HG03558 (cell line): ENCODE measurements around the gene NRXN3.

Source experiments
- ATAC-seq: cut with Tn5 transposase; IDR thresholded peaks from one replicate; pipeline ENCODE4 v1.9.1; 2021; ENCODE audit warnings: moderate number of reproducible peaks; ENCODE audit not compliant: unreplicated experiment; ENCODE audit errors: extremely low read depth

NRXN3 gene

DNA sequence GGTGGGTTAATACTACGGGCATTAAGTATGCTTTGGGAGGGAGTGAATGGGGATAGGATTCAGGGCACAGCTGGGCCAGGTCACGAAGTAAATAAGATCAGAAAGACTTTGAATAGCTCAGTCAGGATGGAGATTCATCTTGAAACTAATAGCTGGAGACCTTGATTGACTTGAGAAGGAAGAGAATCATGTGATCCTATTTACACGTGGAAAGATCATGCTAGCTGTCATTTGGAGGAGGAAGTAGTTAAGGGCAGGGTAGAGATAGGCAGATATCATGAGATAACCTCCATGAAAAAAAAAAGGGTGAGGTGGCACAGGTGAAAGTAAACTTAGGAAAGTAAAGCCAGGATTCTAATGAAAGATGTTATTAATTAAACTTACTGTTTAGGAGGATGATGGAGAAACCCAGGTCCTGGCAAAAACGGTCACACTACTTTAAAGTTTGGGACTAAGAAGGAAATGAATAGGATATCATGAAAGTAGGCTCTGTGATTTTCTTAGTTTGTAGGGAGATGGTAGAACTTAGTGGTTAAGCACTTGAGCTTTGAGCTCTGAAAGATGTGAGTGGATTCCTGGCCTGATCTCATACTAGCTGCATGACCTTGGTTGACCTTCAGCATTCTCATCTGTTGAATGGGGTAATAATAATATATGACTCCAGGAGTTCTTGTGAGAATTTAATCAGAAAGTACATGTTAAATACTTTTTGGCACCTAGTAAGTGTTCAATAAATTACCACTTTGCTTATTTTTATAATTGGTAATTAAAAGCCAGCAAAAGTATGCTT lies 439.0 kb downstream of the NRXN3 start:
- ATAC-seq = no peak

DNA sequence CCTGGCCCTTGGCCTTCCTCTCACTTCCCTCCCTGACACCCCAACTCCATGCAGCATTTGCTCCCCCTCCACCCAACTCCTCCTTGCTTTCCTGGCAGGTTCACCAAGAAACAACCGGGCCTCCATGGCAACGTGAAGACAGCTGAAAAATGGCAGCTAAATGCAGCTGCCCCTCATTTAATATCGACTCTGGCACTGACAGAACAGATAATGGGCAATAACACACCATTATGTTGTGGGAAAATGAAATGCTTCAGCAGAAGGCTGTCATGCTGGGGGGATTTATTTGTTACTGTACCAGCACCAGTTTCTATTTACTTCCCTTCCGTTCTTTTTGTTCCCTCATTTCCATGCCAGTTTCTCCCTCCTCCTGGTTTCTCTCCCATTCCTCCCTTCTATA lies 440.8 kb downstream of the NRXN3 start:
- no peak for ATAC-seq

DNA sequence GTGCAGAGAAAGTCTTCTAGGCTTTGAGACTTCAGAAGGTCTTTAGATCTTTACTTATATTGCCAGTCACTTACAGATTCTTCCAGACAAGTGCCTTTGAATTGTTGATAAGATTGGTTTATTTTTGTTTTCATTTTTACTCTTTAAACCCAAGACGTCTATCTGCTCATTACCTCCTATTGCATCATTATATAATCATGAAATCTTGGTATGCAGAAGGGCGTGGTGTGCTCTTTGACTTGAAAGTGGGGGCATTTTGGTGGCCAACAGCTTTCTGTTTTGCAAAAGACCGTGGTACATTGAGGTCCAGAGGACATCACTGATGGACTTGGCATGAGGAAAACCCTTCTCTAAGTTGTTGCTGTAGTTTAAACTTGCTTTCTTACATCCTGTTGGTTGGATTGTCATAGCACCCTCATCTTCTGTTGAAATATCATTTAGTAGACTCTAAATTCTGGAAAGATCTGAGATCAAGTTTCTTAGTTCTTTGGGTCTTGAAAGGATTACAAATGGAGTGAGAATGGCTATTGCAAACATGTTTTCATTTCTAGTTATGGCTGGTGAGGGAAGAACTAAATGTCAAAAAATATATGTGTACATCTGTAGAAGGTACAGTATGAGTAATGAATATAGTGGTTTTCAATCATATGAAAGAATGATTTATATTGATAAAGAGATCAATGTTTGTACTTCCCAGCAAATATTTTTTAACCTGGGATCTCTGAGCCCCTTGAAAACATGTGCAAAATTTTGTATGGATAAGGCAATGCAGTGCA lies 441.8 kb downstream of the NRXN3 start:
- no peak for ATAC-seq

DNA sequence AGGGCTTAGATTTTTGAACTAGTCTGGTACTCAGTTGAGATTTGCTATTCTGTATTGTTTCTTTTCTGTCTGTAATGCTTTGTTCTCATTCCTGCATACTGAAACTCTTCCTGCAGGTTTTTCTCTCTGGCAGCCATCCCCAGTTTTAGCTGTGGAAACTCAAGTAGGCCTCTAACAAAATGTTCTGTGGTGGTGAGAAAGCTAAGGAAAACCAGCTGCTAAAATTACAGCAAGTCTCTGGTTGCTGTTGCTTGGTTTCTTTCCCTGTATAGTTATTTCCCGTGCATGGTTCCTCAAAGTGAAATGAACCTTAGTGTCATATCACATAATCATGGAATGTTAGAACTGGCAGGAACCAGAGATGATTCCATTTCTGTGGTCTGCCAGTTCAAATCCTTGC lies 442.5 kb downstream of the NRXN3 start:
- ATAC-seq = no peak

DNA sequence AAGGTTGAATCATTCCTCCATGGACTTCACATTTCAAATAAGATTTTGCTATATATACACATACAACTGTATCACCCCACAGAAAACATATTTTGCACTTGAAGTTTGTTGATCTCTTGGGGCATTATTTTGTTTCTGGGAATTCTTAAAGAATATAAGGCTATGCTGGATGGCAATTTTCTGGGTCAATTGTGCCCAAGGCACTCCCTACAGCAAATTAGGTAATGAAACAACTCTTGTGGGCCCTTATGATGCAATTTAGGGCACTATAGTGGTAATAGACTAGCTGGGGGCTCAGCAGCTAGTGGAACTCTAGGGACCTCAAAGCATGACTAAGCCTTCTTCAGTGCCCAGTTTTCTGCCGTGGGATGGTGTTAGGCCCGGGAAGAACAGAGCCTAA lies 444.4 kb downstream of the NRXN3 start:
- no peak for ATAC-seq

DNA sequence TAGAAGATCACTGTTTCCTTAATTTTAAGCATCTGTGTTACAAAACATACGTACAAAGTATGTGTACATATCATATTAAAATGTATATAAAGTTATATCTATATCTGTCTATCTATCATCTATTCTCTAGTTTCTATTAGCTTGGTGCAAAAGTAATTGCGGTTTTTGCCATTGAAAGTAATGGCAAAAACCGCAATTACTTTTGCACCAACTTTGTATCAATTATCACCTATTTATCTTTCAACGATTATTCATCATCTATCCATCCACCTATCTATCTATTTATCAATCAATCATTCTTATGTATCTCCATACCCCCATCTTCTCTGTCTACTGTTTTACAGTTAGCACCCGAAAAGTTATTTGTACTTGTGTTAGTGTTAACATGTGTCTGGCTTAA lies 447.6 kb downstream of the NRXN3 start:
- ATAC-seq = no peak

DNA sequence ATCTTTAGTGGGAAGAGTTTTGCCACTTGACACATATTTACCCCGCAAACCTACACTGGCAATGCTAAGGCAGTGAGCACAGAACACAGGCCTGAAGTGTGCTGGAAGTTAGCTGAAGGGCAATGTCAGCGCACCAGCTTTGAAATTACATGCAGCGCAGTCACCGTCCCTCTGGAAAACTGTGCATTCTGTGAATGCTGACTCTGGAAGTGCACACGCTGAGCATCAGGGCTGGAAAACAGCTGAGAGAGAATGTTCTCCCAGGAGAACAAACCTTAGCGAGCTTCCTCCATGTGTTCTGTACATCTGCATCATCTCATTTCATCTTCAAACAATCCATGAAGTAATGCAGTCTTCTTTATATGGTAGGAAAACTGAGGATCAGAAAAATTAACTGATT lies 448.2 kb downstream of the NRXN3 start:
- no peak for ATAC-seq

DNA sequence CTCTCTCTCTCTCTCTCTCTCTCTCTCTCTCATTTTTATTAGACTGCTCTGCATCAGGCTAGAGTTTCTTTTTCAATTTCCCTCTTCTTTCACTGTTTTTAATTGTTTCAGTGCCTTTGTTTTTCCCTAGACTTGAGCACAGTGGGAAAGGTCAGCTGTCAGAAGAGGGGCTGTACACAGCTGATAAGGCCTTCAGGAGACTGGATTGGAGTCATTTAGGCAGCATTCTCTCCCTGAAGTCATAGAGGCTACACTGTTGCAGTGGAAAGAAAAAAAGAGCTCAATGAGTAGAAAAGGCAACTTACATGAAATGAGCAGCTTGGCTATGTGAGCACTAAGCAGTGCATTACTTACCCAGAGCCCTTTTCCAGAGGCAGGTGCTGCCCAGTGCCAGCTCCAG lies 456.9 kb downstream of the NRXN3 start:
- no peak for ATAC-seq

DNA sequence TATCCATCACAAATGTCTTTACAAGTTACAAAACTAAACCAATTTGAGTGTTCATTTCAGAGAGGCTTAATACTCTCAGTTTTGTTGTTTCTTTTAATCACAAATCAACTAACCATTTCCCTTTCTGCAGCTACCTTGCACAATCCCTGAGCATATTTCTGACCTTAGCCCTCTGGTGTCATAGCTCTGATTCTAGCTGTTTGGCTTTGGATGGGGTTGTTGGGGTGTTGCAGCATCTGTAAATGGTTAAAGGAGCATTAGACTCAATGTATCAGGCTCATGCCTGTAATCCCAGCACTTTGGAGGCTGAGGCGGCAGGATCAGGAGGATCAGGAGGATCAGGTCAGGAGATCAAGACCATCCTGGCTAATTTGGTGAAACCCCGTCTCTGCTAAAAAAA lies 461.4 kb downstream of the NRXN3 start:
- no peak for ATAC-seq

DNA sequence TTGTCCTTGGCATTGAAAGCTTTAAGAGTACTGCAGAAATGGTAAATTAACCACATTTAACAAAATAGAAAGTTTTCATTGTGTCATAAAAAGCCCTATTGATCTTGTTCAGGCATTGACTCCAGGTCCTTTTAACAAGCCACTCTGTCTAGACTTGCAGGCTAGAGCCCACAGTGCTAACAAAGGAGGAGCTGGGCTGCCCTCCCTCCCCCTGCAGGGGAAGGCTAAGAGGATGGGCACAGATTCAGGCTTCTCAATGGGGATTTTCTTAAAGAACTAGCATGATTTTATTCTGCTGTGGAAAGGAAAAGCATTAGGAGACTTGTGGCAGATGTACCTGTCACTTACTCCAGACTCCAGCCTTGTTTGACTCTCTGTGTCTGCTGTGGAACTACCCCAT lies 463.6 kb downstream of the NRXN3 start:
- ATAC-seq = no peak

DNA sequence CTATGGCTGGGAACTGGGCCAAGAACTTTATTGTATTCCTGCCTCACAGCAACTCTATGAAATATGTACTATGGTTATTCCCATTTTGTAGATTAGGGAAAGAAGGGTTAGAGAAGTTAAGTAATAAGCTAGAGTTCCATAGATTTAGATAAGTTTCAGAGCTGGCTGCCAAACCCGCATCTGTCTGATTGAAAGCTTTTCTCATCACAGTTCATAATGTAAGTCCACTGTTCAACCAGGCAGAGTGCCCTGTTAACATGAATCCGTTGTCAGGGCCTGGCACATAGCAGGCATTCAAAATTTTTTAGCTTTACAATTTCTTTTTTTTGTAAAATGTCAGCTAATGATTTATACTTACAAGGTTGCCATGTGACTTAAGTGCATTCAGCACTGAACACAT lies 467.3 kb downstream of the NRXN3 start:
- ATAC-seq = no peak

DNA sequence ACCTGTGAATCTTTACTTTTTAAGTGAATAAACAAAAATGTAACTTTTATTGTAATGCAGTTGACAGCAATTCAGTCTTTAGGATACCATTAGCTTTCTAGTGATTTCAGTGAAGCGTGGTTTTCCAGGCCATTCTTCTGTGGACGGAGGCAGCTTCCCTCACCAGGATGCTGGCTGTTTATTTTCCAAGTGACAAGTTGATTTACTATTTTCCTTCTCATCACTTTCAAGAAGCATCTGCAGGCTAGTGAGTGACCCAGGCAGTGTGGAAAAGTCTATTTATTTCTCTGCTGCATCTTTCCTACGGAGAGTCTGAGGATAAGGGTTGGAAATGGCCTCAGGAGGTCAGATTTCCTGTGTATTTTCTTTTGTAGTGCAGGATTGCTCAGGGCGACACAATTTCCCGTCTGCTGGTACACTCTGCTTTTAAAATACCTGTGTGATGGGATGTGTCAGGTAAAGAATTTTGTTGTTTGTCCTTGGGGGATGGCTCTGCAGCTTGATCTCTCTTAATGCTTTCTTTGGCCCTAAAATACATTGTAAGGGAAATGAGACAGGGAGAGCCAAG lies 467.8 kb downstream of the NRXN3 start:
- ATAC-seq = no peak

DNA sequence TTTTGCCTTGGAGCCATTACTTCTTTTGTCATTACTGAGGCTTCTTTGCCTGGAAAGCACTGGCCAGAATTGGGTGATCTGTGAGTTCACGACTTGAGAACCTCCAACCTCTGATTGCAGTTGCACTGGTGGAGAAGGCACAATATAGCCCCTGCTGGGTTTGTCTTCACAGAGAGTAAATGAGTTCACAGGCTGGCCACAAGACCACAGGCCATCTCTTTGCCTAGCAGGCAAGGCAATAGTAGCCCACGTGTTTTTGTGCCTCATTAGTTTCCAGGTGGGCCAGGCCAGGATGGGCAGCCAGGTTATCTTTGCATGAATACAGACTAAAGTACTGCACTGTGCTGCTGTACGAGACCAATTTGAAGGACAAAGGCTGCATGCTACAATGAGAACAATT lies 468.8 kb downstream of the NRXN3 start:
- ATAC-seq = no peak

DNA sequence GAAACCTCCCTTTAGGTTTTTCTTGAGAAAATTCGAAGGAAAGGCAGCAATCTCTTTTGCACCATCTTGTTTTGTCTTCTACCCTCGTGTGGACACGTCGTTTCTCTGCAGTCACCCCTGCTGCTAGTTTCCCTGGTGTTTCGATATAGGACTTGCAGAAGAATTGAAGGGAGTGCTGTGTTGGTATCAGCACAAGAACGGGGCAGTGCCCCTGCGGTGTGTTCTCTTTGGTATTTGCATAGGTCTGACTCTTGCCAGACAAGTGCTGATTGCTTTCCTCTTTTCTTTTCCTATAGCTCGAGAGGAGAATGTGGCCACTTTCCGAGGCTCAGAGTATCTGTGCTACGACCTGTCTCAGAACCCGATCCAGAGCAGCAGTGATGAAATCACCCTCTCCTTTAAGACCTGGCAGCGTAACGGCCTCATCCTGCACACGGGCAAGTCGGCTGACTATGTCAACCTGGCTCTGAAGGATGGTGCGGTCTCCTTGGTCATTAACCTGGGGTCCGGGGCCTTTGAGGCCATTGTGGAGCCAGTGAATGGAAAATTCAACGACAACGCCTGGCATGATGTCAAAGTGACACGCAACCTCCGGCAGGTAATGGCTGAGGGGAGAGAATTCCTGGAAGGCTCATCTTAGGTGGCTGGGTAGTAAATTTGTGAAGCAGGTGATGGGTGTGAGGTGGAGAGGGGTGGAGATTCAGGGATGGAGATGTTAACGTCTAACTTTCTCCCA lies 474.8 kb downstream of the NRXN3 start:
- ATAC-seq = no peak

DNA sequence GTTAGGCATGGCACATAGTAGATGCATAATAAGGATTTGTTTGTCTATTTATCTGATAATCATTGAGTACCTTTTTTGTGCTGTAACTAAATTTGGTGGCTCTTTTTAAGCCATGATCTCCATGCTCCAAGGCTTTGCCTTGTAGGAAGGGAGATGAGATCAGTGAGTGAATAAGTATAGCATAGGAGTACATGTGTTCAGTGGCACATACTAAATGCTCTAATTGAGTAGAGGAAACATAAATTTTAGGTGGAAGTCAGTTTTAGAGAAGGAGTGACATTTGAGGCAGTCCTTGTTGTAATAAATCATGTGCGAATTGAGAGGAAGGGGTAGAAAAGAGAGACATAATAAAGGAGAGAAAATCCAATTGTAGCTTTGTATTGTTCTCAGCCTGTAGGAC lies 482.6 kb downstream of the NRXN3 start:
- no peak for ATAC-seq

DNA sequence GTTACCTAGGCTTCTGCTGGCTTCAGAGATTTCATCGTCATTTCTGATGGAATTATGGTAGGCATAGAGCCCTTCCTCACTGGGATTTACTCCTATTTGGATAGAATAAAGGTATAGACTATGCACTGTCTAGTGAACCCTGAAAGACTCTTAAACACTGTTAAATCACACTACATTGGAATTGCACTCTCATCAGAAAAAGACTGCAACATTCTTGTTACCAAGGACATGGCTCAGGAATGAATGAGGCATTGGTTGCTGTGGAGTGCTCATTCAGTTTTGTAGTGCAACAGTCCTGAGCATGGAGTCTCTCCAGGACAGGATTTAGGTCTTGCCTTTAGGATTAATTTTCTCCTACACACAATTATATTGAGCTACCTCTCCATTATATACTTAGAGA lies 483.0 kb downstream of the NRXN3 start:
- no peak for ATAC-seq

DNA sequence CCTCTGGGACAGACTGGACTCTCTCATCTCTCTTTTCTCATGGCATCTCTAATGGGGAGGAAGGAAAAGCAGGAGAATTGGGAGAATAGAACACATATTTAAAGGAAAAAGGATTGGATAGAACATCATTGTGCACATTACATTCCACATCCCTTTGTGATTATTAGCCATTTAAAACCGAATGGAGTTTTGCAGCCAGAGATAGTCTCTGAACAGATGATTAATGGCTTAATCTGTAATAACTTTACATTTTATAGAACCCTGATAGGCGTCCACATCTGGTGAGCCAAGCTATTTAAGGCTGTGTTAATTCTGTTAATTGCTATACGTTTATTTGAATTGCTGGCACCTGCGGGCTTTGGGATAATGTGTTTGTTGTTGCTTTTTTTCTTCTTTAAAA lies 487.3 kb downstream of the NRXN3 start:
- ATAC-seq = no peak

DNA sequence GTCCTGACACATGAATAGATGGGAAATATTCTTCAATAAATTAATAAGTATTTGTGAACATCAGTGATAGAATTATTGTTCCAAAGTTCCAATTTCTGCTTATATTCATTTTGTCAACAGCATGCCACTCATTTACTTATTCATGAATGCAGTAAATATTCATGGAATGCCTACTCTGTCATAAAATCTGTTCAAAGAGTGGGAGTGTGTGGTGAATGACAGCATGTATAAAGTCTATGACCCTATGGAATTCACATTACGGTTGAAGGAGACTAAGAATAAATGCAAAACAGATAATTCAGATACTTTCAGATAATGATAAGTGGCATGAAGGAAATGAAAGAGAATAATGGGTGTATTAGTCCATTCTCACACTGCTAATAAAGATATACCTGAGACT lies 494.7 kb downstream of the NRXN3 start:
- no peak for ATAC-seq

DNA sequence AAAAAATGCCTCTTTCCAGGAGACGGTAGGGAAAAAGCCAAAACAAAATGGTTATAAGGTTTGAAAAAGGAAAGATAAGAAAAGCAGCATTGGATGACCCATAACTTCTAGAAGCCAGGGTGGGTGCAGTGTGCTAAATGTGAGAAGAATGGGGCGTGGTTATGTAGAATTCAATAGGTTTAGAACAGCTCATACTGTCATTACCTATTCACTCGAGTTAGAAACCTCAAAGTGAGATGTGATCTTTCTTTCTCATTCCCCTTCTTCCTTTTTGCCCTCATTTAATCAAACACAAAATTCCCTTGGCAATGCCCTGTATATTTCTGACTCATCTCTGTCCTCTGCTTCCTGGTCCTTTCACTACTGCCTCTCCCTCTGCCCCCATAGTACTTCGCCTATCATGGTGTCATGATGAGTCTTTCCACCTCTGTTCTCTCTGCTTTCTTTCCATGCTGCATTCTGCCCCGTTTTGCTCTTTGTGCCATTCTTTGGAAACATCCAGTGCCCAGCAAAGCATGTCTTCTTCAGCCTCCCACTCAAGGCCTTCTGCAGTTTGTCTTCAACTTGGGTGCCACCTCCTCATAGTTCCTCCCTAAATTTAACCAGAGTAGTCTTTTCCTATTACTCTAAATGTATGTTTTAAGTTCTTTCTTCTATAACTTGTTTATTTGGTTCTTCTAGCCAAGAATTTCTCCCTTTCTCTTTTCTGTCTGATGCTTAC lies 496.3 kb downstream of the NRXN3 start:
- no peak for ATAC-seq

DNA sequence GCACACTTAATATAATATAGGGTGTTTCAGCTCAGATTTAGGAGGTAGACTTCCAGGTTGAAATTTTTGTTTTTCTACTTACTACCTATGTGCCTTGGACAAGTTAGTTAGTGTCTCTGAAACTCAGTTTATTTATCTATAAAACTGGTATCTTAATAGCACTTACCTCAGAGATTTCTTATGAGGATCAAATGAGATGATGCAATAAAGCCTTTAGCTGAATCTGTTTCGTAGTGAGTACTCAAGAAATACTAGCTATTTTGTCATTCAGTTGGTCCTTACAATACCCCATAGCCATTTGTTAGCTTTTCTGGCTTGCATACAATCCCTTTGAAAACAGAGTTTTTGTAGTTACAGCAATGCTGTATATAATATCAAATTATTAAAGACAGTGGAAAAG lies 497.0 kb downstream of the NRXN3 start:
- no peak for ATAC-seq
